Measurements from ENCODE around the gene GNPTG. TPM values are rescaled to one million over a fixed set of nuclear protein-coding genes. Genes with fewer than 3 reads are reported as not detected.

GNPTG gene
- total and polyA plus RNA-seq, 9 of the 15 experiments (the other 6 are each of a cell fraction or from before 2014, with no cell fraction given) = 0.69 to 33.3 (median 13.6) TPM

DNA sequence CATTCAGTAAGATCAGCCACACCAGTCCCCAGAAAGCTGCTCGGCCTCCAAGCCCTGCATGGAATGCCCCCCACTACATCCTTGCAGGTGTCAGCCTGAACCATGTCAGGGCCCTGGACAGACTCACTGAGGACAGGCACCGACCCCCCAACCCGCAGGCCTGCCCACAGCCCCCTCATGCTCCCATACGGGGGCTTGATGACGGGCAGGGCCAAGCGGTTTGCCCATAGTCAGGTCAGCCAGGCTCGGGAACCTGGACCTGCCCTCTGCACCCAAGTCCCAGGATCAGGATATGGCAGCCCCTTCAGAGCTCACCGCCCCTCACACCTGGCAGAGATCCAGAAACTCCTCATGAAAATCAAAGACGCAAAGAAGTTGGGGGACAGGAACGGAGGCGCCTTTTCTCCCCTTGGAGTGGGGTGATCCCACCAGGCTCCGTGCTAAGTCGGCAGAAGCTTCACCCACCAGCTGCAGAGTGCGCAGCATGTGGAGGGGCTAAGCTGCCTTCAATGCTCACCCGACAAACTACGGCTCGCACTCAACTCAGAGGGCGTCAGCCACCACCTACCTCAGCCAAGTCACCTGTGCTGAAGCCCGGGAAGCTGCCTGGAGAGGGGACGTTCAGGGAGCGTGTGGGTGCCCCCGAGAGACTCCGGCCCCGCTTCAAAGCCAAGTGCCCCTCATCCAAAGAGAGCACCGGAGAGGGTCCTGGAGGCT lies 26.5 kb downstream of the GNPTG start (continued):
- TF ChIP-seq RBFOX2 (IDR thresholded peaks at IDR 0.05; ENCODE audit: low read depth, low read length) = 0 out of 2 replicates have a peak, but pooled peaks have one; percentile 5
- no peak for TF ChIP-seq CBX1 (IDR thresholded peaks at IDR 0.05; ENCODE audit: low read depth)
- no peak for TF ChIP-seq C11orf30 (IDR thresholded peaks at IDR 0.05; ENCODE audit: low read depth)
- TF ChIP-seq CHD1 (IDR thresholded peaks at IDR 0.05; ENCODE audit: low read length) = peak; percentile 76
- TF ChIP-seq, protein P1, sequence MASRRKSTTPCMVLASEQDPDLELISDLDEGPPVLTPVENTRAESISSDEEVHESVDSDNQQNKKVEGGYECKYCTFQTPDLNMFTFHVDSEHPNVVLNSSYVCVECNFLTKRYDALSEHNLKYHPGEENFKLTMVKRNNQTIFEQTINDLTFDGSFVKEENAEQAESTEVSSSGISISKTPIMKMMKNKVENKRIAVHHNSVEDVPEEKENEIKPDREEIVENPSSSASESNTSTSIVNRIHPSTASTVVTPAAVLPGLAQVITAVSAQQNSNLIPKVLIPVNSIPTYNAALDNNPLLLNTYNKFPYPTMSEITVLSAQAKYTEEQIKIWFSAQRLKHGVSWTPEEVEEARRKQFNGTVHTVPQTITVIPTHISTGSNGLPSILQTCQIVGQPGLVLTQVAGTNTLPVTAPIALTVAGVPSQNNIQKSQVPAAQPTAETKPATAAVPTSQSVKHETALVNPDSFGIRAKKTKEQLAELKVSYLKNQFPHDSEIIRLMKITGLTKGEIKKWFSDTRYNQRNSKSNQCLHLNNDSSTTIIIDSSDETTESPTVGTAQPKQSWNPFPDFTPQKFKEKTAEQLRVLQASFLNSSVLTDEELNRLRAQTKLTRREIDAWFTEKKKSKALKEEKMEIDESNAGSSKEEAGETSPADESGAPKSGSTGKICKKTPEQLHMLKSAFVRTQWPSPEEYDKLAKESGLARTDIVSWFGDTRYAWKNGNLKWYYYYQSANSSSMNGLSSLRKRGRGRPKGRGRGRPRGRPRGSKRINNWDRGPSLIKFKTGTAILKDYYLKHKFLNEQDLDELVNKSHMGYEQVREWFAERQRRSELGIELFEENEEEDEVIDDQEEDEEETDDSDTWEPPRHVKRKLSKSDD (conservative IDR thresholded peaks at IDR 0.05; ENCODE audit: low read length) = no peak

DNA sequence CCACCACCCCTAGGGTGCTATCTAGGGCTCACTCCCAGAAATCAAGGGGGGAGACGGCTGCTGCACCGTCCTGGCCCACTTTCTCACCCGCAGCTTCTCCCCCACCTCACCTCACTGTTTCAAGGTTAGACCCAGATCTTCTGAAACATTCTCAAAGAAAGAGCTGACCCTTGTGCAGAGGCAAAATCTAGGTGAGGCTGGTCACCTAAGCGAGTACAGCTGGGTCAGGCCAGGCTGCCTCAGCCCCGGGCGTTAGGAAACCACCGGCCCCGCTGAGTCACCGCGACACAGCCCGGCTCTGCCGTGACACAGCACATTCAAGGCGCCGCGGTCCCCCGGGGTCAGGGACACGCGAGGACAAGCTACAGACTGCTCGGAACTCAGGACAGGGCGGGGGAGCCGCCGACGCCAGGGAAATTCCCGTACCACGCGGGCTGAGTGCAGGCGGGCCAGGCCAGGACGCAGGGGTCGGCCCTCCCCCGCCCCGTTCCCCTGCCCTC lies 27.1 kb downstream of the GNPTG start:
- Histone ChIP-seq H3K79me2 (ENCODE audit: control insufficient read depth, insufficient read depth, low read length) (peaks cover 36% of the 10 kb centered on the region), H3K4me1 (replicated peaks in 1 of 2; ENCODE audit: control insufficient read depth in 2 of 2, insufficient read depth in 2 of 2, low read length in 2 of 2) (peaks cover 19 to 74% of the 10 kb centered on the region in 2 experiments; a peak in 4 of 5 replicates), H4K20me1 (replicated peaks; ENCODE audit: control insufficient read depth, insufficient read depth, low read length) (peaks cover 8% of the 10 kb centered on the region; the same call in 1 of the 2 replicates), H3K9me3 (replicated peaks; ENCODE audit: control insufficient read depth, insufficient read depth, low read depth, low read length) (no peaks in the 10 kb centered on the region), H2AFZ (ENCODE audit: low read depth, low read length) (peak overlapping the region; percentile 70; the same call in 1 of the 2 replicates), H3K9me1 (ENCODE audit: control insufficient read depth, insufficient read depth, low read length) (peaks cover 5% of the 10 kb centered on the region), H3K36me3 (ENCODE audit: control insufficient read depth, insufficient read depth, low read length) (peaks cover 8% of the 10 kb centered on the region; the same call in 2 of the 3 replicates), H3K4me2 (ENCODE audit: insufficient read depth, low read length) (peak overlapping the region; percentile 88), H3K27ac (ENCODE audit: extremely low read depth, low read depth, low read length) (peak overlapping the region; percentile 100), H3K9ac (ENCODE audit: insufficient read depth in 1 of 2, low read depth in 2 of 2, low read length in 2 of 2) (peak overlapping the region; percentile 97 to 100), H3K27me3 (ENCODE audit: control insufficient read depth in 2 of 2, insufficient read depth in 2 of 2, low read length in 2 of 2) (no peaks in the 10 kb centered on the region), H3K4me3 (peak overlapping the region; percentile 76)
- peak; percentile 98 for FAIRE-seq
- BruUV-seq (replicated peaks) = no TSS peak
- POLR2A ChIA-PET = interaction anchor here (0.5 to 4.2 kb wide), 31 partner anchors 10 to 776 kb away, joined by 3 to 73 read pairs (median 4); partner anchors contain the start of genes EME2, FAHD1, HAGH and MRPS34
- peak; percentile 80 to 93 (median 86) for DNase-seq (ENCODE audit: extremely low read depth in 1 of 4, low spot score in 3 of 4)
- intact Hi-C loops (cut with micrococcal nuclease) (no loop called here), in situ Hi-C loops (cut with MboI) (no loop called here)
- CTCF ChIA-PET (ENCODE audit: low intra/inter-chr PET ratio) = no interaction called here
- WGBS (ENCODE audit: insufficient coverage, low coverage, missing lambda C conversion rate) = under 1% methylated on average over 18 of the region's 31 CpGs
- ATAC-seq = peak; percentile 93
- TF ChIP-seq BCOR (IDR thresholded peaks at IDR 0.05) (peak; percentile 51), BRD4 (IDR thresholded peaks at IDR 0.05) (peak; percentile 84; the same call in 1 of the 2 replicates), ZNF184 (CRISPR knock-in tag; IDR thresholded peaks at IDR 0.05) (no peak), ETS2 (tag; IDR thresholded peaks at IDR 0.05; ENCODE audit: borderline replicate concordance, poor library complexity, severe bottlenecking) (no peak), ZKSCAN1 (IDR thresholded peaks at IDR 0.05; ENCODE audit: low read depth, low read length) (no peak), MCM3 (IDR thresholded peaks at IDR 0.05) (no peak), EHMT2 (IDR thresholded peaks at IDR 0.05) (no peak), PML (IDR thresholded peaks at IDR 0.05; ENCODE audit: low read length) (peak; percentile 50)
- TF ChIP-seq, protein P2, sequence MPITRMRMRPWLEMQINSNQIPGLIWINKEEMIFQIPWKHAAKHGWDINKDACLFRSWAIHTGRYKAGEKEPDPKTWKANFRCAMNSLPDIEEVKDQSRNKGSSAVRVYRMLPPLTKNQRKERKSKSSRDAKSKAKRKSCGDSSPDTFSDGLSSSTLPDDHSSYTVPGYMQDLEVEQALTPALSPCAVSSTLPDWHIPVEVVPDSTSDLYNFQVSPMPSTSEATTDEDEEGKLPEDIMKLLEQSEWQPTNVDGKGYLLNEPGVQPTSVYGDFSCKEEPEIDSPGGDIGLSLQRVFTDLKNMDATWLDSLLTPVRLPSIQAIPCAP (CRISPR knock-in tag; IDR thresholded peaks at IDR 0.05; ENCODE audit: borderline replicate concordance) = no peak
- TF ChIP-seq, protein P3, sequence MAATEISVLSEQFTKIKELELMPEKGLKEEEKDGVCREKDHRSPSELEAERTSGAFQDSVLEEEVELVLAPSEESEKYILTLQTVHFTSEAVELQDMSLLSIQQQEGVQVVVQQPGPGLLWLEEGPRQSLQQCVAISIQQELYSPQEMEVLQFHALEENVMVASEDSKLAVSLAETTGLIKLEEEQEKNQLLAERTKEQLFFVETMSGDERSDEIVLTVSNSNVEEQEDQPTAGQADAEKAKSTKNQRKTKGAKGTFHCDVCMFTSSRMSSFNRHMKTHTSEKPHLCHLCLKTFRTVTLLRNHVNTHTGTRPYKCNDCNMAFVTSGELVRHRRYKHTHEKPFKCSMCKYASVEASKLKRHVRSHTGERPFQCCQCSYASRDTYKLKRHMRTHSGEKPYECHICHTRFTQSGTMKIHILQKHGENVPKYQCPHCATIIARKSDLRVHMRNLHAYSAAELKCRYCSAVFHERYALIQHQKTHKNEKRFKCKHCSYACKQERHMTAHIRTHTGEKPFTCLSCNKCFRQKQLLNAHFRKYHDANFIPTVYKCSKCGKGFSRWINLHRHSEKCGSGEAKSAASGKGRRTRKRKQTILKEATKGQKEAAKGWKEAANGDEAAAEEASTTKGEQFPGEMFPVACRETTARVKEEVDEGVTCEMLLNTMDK (IDR thresholded peaks at IDR 0.05; ENCODE audit: borderline replicate concordance, insufficient read depth, low read depth, low read length, poor library complexity, severe bottlenecking) = no peak
